GM21786 (cell line): Measurements from ENCODE around the gene KLHL40.

Source experiments
- ATAC-seq: cut with Tn5 transposase; IDR thresholded peaks from one replicate; pipeline ENCODE4 v1.9.1; 2021; ENCODE audit not compliant: unreplicated experiment

The KLHL40 gene

DNA sequence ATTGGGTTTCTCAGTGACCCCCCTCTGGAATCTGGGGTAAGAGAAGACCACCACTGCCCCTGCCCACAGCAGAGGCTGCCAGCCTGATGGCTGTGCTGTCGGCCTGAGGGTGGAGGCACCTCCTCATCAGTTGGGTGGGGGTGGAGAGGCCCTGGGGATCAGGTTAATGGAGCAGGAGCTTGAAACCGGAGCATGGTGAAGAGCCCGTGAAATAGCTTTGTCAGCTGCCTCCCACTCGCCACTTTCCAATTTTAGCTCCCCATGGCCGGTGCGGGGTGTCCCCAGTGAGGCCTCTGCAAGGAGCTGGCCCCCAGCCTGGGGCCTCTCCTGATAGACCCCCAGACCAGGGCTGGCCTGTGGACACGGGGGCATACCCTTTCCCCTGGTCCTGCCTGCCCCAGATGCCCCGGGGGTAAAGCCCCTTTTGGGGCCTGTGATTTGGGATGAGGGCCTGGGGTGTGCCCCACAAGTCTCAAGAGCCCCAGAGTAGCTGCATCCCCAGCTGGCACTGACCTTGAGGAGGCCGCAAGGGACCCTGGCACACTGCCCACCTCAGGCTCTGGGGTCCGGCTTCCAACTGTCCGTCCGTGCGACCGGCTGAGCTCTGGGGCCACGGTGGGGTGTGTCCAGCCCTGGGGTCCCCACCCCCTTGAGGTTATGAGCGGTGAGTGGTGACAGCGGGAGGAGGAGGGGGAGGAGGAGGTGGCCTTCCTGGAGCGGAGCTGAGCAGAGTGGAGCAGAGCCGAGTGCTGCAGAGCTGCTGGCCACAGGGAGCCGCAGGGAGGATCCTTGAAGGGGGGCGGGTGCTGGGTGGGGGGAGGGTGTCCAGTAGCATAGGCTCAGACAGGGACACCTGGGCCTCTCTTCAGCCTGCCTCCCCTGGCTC, 17.0 kb downstream of the KLHL40 start, which contains the start of gene HHATL:
Gene HHATL, minus strand, starts transcription at position 733 of the 886 bp plus-strand sequence. CDS start 1,972 bp downstream, outside the sequence.
- no peak for ATAC-seq

DNA sequence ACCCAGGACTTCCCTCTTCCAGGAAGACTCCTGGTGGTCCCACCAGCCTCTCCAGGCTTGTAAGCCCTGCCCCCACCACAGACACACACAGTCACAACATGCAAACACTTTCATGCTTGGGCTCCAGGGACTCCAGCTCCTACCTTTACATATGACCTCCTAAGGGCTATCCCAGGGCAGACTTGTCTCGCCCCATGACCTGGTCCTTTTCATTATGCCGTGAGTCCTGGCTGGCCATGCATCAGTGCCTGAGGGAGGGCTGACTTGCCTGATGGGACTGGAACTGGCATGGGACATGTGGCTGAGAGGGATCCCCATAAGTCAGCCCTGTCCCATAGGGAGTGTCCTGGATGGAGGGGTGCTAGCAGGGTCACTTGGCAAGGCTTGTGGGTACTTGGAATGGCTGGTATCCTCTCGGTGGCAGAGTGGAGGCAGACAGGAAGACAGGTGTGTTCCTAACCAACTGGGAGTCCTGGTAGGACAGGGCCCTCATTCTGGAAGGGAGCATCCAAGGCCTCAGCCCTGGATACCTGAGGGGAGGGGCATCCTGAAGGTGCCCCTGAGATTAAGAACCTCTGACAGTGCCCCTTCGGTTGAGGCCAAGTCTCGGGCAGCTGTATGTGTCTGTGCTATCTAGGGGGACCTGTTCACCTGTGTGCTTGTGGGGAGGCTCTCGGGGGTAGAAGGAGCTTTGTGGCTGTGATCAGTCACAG, 17.8 kb downstream of the KLHL40 start:
- ATAC-seq, result no peak

DNA sequence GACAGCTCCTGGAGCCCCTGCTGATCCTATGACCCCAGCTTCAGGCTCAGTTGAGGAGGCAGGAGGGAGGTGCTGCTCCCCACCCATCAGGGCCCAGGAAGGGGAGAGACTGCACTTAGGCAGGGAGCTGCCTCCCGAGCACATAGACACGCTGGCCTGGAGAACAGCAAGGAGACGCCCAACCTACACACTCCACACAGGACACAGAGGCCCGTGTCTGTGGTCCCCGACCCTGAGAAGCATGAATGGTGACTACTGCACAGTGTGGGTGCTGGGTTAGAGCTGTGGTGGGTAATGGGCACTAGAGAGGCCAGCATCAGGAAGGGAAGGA, 18.3 kb downstream of the KLHL40 start:
- ATAC-seq, result no peak

DNA sequence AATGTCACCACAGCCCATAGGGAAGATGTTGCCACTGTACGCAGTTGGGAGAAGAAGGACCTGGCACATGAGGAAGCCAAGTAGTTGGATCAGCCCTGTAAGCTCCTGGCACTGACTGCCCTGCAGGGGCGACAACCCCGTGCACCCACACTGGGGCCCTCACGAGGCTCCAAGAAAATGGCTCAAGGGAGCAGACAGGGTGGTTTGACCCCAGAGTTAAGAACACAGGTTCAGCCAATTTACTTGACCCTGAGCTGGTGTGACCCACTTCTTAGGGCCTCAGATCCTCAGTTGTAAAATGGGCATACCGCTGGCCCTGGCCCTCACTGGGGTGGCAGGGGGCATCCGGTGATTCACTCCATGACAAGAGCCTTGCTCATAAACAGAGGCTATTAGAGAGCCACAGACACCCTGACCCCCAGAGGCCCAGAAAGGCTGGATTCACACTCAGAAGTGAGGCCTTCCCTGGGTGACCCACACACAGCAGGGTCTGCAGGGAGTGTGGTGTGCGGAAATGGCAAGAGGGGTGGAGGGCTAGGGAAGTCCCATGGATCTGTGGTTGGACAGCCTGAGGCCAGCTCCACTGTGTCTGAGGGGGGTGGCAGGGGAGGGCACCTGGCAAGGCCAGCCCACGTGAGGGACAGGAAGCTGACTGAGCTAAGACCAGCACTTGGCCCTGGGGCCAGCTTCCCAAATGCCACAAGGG, 19.0 kb downstream of the KLHL40 start:
- ATAC-seq, result no peak

DNA sequence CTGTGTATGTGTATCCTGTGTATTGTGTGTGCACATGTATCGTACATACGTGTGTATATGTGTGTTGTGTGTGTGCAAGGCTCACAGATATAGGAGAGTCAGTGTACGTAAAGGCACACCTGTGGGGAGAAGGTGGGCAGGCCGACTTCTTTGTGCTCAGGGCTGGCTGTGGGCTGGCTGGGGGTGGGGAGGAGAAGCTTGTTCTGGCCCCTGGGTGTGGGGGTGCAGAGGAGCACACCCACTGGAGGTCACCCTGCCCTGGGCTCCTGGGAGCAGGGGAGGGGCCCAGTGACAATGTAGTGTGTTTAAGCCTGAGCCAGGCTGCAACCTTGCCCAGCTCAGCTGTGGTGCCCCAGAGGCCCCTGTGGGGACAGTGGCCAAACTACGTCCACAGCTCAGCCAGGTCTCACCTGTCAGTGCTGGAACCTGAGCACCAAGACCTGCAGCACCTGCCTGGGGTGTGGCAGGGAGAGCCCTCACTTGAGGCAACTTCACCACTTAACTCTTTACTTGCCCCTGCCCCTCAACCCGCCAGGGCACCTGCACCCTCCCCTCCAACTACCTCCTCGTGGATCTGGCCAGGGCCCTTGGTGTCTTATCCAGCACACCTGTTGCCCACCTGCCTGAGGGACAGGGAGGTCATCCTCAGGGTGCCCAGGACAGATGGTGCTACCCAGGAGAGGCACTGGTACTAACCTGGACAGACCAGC, 19.9 kb downstream of the KLHL40 start:
- ATAC-seq, result no peak

DNA sequence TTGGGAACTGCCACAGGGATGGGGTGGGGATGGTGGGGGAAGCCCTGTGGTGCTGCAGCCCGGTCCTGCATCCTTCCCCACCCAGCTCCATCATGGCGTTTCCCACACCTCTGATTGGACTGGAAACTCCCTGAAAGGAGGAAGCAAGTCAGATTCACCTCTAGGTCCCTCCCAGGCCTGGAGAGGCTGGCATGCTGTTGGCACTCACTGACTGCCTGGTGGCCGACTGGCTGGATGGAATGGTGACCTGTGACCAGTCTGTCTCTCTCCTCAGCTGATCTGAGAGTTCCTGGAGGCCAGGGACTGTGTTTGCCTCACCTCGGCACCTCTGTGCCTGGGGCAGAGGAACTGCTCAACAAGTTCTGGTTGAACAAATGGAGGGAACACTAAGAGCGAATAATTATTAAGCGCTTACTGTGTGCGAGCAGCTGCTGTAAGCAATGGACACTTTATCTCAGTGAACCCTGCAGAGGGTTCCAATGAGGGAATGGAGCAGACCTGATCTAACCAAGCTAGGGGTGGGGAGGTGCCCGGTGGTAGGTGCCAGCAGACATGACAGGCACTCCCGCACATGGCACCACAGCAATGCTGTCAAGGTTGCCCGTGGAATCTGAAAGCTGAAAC, 20.7 kb downstream of the KLHL40 start:
- no peak for ATAC-seq

DNA sequence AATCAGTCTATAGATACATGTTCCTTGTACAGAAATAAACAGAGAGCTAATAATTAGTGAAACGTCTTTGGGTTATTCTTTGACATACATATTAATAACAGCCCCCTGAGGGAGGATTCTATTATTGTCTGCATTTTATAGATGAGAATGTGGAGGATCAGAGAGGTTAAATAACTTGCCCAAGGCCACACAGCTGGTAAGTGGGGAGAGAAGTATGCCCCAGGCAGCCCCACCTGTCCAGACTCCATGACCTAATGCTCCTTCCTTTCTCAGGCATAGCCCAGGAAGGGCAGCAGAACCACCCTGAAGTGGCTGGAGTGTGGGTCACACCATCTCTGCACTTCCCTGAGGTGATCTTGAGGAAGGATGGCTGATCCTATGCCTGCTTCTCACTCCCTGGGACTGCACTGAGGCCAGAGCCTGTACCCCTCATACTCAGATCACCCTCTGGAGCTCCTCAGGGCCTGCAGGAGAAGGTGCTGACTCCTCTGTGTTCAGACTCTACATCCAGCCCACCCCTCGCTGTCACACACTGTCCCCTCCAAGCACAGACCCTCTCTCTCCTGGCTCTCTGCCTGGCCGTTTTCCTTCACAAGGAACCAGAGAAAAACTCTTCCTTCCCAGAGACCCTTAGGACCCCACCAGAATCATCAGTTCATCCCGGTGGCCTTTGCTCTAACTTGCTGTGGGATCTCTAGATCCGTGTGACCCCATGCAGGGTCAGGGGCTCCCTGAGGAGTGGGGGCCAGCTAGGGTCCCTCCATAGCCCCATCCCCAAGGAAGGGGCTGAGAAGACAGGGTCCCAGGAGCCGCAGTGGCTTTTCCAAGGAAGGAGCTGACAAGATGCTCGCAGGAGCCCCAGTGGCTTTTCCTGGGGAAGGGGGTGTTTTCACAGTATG, 21.6 kb downstream of the KLHL40 start:
- ATAC-seq, result no peak

DNA sequence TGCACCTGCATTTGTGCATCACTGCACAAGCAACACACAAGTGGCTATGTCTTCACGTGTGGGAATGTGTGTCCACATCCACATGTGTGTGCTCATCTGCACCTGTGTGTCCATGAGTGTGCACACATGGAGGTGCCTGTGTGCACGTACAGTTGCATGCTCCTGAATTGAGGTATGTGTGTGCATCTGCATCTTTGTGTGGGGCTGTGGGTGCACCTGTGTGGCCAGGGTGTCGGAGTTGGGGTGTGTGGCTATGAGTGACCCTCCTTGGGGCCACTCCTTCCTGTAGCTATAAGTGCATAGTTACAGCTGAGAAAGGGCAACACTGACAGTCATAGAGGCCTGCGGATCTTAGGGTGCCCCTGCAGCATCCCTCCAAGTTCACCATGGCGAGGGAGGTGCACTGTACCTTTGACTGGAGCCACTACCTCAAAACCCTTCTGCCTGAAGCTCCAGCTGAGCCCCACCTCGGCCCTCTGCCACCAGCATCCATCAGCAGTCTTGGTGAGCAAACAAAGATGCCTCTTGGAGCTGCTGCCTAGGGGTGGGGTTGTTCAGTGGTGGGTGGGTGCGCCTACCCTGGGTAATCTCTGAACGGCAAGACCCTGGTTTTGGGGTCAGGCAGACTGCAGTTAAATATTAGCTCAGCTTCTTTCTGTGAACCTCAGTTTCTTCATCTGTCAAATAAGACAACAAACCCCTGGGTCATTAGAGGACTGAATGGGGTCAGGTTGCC, 22.5 kb downstream of the KLHL40 start:
- ATAC-seq, result no peak

DNA sequence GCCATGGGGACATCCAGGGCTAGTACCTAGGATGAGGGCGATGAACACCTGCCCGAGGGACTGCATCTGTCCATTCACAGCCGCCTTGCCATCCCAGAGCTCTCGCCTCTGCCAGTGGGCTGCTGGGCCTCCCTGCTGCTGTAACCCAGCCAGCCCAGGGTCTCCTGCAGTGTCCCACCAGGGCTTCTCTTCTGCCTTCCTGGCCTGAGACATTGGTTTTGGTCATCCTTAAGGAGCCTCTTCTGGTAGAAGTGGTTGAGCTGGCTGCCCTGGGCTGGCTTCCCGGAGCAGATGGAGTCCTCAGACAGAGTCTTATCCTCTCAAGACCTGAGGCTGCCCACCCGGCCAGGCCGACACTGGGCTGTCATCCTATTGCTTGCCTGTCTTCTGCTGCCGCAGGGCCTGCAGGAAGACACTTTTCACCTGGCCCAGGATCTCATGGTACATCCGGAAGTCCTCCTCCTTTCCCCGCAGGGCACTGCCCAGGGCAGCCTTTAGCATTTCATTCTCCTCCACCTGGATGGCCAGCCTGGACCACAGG, 23.3 kb downstream of the KLHL40 start:
- ATAC-seq, result no peak

DNA sequence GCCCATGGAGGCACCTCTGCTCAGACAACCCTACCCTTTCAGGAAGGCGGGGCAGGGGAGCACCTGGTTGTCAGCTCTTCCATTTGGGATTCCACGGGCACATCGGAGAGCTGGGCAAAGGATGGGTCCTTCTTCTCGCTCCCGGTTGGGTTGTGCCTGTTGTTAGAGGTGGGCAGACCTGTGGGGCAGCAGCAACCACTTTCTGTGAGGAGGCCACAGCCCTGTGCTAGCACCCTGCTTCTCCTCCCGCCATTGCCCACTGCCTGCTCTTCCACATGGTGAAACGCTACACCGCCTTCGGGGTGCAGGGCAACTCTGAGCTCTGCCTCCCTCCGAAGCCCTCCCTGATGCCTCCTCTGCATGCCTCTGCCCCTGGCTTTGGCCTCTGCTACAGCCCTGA, 24.3 kb downstream of the KLHL40 start:
- ATAC-seq, result no peak

DNA sequence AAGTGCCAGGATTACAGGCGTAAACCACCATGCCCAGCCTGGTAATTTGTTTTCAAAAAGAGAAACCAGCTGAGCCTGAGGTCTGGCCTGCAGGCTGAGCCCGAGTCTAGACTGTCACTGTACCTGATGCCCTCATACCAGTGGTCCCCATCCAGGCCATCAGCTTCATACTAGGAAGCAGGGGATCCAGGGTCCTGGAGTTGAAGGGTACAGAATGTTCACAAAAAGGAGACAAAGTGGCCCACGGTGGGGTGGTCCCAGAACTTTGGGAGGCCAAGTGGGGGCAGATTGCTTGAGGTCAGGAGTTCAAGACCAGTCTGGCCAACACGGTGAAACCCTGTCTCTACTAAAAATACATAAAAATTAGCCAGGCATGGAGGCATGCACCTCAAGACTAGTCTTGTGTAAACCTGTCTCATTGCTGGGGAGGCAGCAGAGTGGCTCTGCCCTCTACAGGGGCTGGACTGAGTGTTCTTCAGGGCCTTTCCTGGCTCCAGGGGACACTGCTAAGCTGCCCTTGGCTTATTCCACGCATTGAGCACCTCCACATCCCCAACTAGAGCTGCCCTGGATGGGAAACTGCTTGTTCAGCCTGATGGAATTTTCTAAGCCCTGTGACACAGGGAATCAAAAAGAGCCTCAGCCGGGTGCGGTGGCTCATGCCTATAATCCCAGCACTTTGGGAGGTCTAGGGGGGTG, 25.1 kb downstream of the KLHL40 start:
- no peak for ATAC-seq

DNA sequence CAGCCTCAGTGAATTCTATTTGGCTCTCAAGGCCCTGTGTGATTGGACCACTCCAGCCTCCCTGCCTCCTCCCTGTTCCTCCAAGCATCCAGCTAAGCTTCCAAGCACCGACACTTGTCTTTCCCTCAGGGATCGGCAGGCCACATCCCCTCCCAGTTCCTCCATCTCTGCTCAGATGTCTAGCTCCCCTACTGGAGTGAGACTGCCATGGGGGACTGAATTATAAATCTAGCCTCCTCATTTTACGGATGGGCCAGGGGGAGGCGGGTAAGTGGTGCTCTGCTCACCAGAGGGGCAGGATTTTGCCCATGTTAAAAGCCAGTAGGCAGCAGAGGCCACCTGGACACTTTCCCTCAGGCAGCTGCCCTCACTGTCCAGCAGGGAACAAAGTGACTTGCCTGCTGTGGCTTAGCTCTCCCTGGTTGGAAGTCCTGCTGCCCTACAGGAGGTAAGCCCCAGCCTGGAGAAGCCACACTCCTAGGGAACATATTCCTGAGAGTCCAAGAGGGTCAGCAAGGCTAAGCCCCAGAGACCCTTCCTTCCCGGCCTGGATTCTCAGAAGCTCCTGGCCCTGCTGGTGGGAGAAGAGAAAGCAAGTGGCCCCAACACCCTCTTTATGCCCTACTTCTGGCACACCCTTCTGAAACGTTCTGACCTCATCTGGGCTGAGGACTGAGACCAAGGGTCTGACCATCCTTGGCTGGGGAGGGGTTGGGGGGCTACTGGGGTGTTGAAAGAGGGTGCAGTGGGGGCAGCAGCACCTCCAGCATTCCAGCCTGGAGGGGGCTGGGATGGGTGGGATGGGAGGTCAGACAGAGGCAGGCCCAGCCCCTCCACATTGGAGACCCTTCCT, 26.4 kb downstream of the KLHL40 start:
- ATAC-seq, result no peak

DNA sequence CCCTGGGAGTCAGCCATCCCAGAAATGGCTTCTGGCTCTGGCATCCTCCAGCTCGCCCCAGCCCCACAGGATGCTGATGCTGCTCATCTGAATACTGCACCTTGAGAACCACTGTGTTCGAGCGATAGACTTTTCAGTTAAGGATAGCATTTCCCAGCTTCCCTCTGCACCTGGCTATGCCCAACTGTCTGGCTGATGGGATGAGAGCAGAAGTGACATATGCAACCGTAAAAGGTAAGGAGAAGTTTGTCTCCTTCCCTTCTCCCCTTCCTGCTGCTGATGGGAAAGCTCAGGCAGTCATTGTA, 27.0 kb downstream of the KLHL40 start:
- no peak for ATAC-seq

DNA sequence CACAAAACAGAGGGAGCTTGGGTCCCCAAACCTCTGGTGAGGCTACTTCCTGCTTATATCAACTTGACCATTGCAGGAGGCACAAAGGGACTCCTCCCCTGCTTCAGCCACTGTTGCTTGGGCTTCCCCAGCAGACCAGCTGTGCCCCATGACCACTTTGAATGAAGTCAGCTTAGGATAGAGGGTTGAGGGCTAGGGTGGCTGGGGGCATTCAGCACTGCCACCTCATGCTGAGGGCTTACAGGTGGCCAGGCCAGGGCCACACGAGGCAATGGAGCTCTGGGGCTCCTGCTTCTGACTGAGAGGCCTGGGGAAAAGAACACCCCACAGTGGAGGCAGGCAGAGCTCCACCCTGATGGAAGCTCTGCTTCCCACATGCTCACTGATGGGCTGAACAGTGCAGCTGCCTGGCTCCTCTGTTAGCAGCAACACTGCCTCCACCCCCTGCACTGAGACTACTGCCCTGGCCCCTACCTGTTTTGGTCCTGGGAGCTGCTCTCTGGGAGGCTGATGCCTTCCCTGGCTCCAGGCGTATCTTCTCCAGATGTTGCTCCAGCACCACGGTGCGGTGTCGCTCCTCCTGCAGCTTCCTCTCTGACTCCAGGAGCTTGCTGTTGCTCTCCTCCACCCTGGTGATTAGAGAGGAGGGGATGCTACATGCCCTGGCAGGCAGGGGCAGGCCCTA, 27.5 kb downstream of the KLHL40 start:
- no peak for ATAC-seq

DNA sequence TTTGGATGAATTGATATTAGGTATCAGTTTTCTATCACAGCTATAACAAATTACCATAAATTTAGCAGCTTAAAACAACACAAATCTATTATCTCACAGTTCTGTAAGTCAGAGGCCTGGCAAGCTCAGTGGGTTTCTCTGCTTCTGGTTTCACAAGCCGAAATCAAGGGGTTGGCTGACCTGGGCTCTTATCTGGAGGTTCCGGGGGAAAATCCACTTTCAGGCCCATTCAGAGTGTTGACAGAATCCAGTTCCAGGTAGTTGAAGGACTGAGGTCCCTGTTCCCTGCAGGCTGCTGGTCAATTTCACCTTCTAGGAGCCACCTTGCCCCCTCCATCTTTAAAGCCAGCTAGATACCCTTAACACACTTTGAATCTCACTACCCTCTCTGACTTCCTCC, 28.4 kb downstream of the KLHL40 start:
- ATAC-seq, result no peak

DNA sequence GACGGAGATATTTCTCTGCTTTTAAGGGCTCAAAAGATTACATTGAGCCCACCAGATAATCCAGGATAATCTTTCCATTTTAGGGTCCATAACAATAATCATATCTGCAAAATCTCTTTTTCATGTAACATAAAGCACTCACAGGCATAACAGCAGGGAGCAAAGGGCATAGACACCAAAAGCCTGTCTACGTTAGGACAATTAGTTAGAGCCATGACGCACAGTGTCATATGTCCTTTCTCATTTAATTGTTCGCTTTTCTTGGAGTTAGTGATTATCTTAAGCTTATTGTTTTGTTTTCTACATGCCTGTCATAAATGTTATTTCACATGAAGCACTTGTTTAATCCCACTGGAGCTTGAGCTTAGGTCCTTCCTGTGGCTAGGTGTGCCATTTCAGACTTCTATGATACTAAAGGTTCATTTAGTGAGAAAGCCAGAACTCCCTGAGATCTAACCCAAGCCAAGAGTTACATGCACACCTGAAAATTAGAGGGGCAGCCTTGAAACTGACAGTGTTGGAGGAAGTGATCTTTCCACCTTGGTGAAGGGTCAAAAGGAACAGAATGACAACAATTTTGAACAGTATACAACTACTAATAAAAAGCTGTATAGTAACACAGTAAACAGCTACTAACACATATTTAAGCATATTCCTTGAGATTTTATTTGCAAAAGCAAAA, 29.0 kb downstream of the KLHL40 start:
- no peak for ATAC-seq
